Mucosa of gallbladder (tissue), 1 donor: ENCODE results near the gene AOPEP. TPM values are rescaled to one million over a fixed set of nuclear protein-coding genes. Genes with fewer than 3 reads are reported as not detected.
"Not testable (repeated sequence)": the region's sequence is repeated elsewhere in the genome, so short reads cannot be mapped to it uniquely, and the experiment has no call there.

ENCODE experiments used
- DNase-seq: peaks from one replicate; pipeline ENCODE4 v3.0.0-alpha.2; 2020; ENCODE audit warnings: low spot score
- total RNA-seq: library from RNA; stranded (reverse); gene quantifications from one replicate; pipeline ENCODE4 v1.2.1, GENCODE V29; 2021
- donor health status: DM: no; HTN: no; CAD: no.

The AOPEP gene
- total RNA-seq, 1 donor from 2014 or later: 105 TPM

DNA sequence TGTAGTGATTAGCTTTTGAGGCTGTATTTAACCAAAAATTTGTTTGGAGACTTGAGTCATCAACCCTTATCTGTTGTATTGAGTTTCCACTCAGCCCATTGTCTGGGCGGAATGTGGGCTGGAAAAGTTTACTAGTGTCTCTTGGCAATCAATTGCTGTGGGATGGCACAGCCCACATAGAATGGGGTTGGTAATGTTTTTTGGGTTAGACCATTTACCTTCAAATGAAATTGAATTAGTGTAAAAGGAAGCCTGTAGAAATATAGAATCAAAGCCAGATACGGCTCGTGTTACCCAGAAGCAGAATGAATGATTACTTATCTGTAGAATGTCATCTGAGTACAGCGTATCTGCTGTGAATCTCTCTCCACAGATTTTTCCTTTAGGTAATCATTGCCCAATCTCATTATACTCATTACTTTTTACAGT lies 142.9 kb downstream of the AOPEP start:
- DNase-seq: no peak

- DNase-seq: no peak
These were observed 143.9 kb downstream of the AOPEP start for GRCh38 chr9:94870465-94870792.

GRCh38 chr9:94870793-94871558 lies 144.5 kb downstream of the AOPEP start:
- DNase-seq: no peak

- DNase-seq: no peak
These were observed 145.8 kb downstream of the AOPEP start for GRCh38 chr9:94872083-94872833.

DNA sequence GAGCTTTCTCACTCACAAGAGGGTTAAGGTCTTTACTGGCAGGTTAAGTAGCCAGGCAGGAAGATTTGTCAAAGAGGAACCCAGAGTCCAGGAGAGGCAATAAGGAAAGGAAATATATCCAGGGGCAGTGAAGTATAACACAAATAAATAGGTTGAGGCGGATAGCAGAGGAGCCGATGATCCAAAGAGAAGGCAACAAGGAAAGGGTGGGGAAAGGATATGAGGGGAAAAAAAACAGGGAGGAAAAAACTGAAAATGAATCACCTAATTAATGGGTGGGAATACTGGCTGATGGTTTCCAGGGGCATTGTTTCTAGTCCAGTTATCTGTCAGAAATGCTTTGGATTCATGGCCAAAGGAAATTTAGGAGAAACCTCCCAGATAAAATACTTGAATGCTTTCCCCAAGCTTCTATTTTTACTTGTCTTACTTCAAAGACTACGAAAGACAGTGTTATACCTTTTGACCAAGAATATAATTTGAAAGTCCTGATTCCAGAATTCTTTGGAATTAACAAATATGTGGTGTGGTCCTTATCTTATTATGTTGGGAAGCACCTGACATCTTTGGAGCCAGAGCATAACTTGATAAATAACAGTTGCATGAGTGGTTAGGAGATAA lies 146.5 kb downstream of the AOPEP start:
- DNase-seq: no peak

- DNase-seq: no peak
These were observed 147.8 kb downstream of the AOPEP start for GRCh38 chr9:94874316-94874715.

DNA sequence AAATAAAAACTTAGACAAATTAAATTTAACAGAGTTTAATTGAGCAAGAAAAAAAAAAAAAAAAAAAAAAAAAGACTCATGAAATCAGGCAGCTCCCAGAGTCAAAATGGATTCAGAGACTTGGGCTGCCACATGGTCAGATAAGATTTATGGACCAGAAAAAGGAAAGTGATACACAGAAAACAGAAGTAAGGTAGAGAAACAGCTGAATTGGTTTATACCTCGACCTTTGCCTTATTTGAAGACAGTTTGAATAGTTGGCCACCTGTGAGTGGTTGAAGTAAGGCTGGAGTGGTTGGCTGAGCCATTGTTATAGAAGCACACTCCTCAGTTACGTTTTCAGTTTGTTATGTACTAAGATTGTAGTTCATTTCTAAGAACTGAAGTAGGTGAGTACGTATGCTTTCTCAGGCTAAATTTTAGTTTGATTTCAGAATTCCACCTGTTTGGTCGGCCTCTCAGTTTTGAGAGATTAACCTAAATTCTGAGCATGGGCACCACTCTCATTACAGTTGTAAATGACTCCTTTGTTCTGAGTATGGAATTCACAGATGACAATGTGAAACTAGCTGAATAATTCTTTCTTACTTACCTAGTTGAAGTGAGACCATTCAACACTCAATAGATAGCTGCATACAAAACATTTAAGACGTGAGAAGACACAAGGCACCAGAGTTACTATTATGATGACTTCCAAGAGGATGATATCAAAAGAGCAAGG lies 149.0 kb downstream of the AOPEP start:
- no peak for DNase-seq

DNA sequence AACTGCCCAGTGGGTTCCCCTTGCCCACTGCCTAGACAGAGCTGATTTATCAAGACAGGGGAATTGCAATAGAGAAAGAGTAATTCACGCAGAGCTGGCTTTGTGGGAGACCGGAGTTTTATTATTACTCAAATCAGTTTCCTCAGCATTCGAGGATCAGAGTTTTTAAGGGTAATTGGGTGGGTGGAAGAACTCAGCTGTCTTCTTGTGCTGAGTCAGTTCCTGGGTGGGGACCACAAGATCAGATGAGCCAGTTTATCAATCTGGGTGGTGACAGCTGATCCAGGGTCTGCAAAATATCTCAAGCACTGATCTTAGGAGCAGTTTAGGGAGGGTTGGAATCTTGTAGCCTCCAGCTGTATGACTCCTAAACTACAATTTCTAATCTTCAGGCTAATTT lies 152.3 kb downstream of the AOPEP start:
- DNase-seq: not testable (repeated sequence)

- DNase-seq: no peak
These were observed 152.7 kb downstream of the AOPEP start for GRCh38 chr9:94879230-94879629.

- no peak for DNase-seq
These were observed 154.5 kb downstream of the AOPEP start for GRCh38 chr9:94881023-94881422.

- DNase-seq: no peak
These were observed 155.0 kb downstream of the AOPEP start for GRCh38 chr9:94881454-94881853.

DNA sequence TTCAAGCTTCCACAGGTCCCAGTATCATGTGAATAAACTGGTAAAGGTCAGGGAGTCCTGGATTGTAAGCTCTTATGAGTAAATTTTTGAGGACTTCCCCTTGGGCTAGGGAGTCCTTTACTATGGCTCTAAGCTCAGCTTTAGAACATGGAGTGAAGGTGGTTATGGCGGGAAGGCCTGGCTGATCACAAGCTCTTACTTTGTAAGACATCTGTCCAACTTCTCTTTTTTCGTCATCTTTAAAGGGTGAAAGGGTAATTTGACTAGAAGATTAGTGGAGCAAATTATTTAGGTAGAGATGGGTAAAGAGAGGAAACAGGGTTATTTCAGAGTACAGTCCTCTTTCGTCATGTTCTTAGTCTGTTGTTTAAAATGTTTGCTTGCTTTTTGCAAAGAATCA lies 155.4 kb downstream of the AOPEP start:
- no peak for DNase-seq

DNA sequence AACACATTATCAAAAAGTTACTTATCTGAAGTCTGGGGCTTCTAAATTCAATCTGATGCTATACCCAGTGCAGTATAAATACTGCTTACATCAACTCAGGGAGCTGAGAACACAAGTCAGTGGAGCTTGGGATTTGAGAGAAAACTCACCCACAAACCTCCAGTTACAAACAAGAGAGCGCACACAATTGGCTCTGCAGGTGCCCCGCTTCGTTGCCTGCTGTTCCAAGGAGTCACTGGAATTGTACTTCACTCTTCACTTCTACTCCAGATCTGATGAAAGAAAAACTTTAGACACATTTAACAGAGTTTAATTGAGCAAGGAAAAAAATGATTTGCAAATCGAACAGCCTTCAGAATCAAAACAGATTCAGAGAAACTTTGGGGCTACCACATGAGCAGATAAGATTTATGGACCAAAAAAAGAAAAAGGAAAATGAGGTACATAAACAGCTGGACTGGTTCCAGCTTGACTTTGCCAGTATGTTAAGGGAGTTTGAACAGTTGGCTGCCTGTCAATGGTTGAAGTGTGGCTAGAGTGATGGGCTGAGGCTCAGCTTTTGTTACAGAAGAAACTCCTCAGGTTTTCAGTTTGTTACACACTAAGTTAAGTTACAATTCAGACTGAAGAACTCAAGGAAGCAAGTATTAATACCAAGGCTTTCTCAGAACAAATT lies 156.6 kb downstream of the AOPEP start:
- DNase-seq: no peak

DNA sequence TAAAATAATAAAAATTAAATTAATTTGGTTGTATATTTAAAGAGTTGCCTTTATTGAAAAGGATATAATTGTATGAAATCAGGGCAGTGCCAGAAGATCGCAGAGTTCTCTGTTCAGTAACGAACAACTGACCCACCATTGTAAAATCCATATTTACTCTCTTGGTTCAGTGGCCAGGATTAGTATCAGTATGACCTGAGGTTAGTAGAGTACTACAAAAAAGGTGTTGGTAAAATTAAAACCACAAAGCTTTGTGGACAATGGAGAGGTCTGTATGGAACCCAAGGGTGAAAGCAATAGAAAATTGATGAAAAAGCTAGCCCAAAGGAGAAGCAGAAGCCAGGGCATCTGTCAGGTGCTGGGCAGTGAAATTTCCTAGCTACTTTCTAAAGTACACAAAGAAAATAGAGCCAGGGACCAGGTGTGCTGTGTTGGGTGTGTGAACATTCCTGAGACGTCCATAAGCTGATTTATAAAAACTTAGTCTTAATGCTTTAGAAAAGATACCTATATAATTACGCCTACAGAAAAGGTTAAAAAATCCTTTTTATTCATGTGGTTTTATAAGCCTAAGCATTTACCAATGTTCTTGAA lies 159.5 kb downstream of the AOPEP start:
- no peak for DNase-seq

GRCh38 chr9:94887721-94888120 lies 161.2 kb downstream of the AOPEP start:
- DNase-seq: no peak

GRCh38 chr9:94888775-94889174 lies 162.3 kb downstream of the AOPEP start:
- no peak for DNase-seq

GRCh38 chr9:94889628-94890027 lies 163.1 kb downstream of the AOPEP start:
- no peak for DNase-seq

- no peak for DNase-seq
These were observed 164.7 kb downstream of the AOPEP start for GRCh38 chr9:94891183-94891582.

GRCh38 chr9:94892675-94893074 lies 166.2 kb downstream of the AOPEP start:
- DNase-seq: no peak

GRCh38 chr9:94894094-94894699 lies 167.7 kb downstream of the AOPEP start:
- DNase-seq: no peak

GRCh38 chr9:94895668-94896067 lies 169.2 kb downstream of the AOPEP start:
- no peak for DNase-seq
